Measurements from ENCODE around the gene DLGAP1. TPM values are rescaled to one million over a fixed set of nuclear protein-coding genes. Genes with fewer than 3 reads are reported as not detected.

The DLGAP1 gene
- total and polyA plus RNA-seq, 9 donors, result 2.0 to 42.7 (median 3.8) TPM

GRCh38 chr18:3552305-3552704 is 902.8 kb downstream of the DLGAP1 start:
- H3K9me3 ChIP-seq, result no peaks in the 10 kb centered on the region
- H3K36me3 ChIP-seq, result no peaks in the 10 kb centered on the region
- no peaks in the 10 kb centered on the region for H3K27me3 ChIP-seq
- no peak for DNase-seq
- TF ChIP-seq POLR2A (IDR thresholded peaks at IDR 0.05) (no peak), EP300 (IDR thresholded peaks at IDR 0.05) (no peak)
- H3K27ac ChIP-seq, result no peak overlapping the region
- no peaks in the 10 kb centered on the region for H3K4me1 ChIP-seq (ENCODE audit: insufficient read depth)
- intact Hi-C loops (cut with DNase I), result no loop called here
- WGBS, 3 donors, result 91 to 93% (median 92%) methylated on average over 3 of the region's 3 CpGs
- no peak overlapping the region for H3K4me3 ChIP-seq

DNA sequence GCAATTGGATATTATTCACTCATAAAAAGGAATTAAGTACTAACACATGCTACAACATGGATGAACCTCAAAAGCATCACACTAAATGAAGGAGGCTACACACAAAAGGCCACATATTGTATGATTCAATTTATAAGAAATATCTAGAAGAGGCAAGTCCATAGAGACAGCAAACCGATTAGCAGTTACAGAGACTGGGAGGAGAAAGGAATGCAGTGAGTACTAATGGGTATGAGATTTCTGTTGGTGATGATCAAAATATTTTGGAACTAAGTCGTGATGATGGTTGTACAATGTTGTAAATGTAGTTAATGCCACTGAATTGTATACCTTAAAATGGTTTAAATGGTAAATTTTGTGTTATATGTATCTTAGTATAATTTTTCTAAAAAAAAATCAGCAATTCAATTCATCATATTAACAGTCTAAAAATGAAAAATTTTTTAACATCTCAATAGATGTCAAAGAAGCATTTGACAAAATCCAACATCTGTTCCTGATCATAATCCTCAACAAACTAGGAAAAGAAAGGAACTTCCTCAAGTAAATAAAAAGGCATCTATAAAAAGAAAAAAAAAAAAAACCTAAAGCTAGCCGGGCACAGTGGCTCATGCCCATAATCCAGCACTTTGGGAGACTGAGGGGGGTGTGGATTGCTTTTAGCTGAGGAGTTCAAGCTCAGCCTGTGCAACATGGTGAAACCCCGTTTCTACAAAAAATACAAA is 907.1 kb downstream of the DLGAP1 start:
- TF ChIP-seq POLR2A (IDR thresholded peaks at IDR 0.05) (no peak), CTCF (IDR thresholded peaks at IDR 0.05) (no peak), EP300 (IDR thresholded peaks at IDR 0.05) (no peak)
- Histone ChIP-seq H3K4me1 (ENCODE audit: insufficient read depth) (no peaks in the 10 kb centered on the region), H3K4me3 (no peak overlapping the region), H3K9me3 (no peaks in the 10 kb centered on the region), H3K27me3 (no peaks in the 10 kb centered on the region), H3K36me3 (no peaks in the 10 kb centered on the region), H3K27ac (no peak overlapping the region)
- no peak for DNase-seq
- intact Hi-C loops (cut with DNase I), result no loop called here
- 76 to 83% (median 81%) methylated on average over 4 of the region's 4 CpGs for WGBS, 3 donors

DNA sequence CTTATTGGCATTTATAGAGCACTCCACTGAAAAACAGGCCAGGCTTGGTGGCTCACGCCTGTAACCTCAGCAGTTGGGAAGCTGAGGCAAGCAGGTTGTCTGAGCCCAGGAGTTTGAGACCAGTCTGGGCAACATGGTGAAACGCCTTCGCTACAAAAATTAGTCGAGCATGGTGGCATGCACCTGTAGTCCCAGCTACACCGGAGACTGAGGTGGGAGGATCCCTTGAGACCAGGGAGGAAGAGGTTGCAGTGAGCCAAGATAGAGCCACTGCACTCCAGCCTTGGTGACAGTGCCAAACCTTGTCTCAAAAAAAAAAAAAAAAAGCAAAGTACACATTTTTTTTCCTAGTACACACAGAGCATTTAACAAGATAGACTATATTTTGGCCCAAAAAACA is 909.0 kb downstream of the DLGAP1 start:
- WGBS, 3 donors, result 90 to 93% (median 93%) methylated on average over 5 of the region's 5 CpGs
- no peak for DNase-seq
- intact Hi-C loops (cut with DNase I), result no loop called here
- no peaks in the 10 kb centered on the region for H3K27me3 ChIP-seq
- TF ChIP-seq POLR2A (IDR thresholded peaks at IDR 0.05) (no peak), CTCF (IDR thresholded peaks at IDR 0.05) (no peak), EP300 (IDR thresholded peaks at IDR 0.05) (no peak)
- H3K36me3 ChIP-seq, result no peaks in the 10 kb centered on the region
- no peak overlapping the region for H3K27ac ChIP-seq
- H3K4me3 ChIP-seq, result no peak overlapping the region
- H3K4me1 ChIP-seq (ENCODE audit: insufficient read depth), result no peaks in the 10 kb centered on the region
- no peaks in the 10 kb centered on the region for H3K9me3 ChIP-seq

GRCh38 chr18:3544537-3544936 is 910.6 kb downstream of the DLGAP1 start:
- H3K27ac ChIP-seq, result no peak overlapping the region
- no peaks in the 10 kb centered on the region for H3K36me3 ChIP-seq
- WGBS, 3 donors, result 94 to 97% (median 97%) methylated on average over 2 of the region's 2 CpGs
- no peak for DNase-seq
- H3K4me1 ChIP-seq (ENCODE audit: insufficient read depth), result no peaks in the 10 kb centered on the region
- TF ChIP-seq EP300 (IDR thresholded peaks at IDR 0.05) (no peak), CTCF (IDR thresholded peaks at IDR 0.05) (no peak), POLR2A (IDR thresholded peaks at IDR 0.05) (no peak)
- intact Hi-C loops (cut with DNase I), result no loop called here
- H3K27me3 ChIP-seq, result no peaks in the 10 kb centered on the region
- no peaks in the 10 kb centered on the region for H3K9me3 ChIP-seq
- H3K4me3 ChIP-seq, result no peak overlapping the region
